Measurements from ENCODE around the gene PDGFRB. TPM values are rescaled to one million over a fixed set of nuclear protein-coding genes. Genes with fewer than 3 reads are reported as not detected.

PDGFRB gene
- total and polyA plus RNA-seq, 2 of the 4 experiments (the other 2 are of a cell fraction), result 108 to 124 TPM

- no peak within 1 kb of the TSS for H2BK5ac ChIP-seq (ENCODE audit: low read depth, low read length, poor library complexity, severe bottlenecking)
- DNase-seq, result no peak
- H3K4ac ChIP-seq (ENCODE audit: low read depth, low read length), result no peak within 1 kb of the TSS
- H2AK5ac ChIP-seq (ENCODE audit: low read depth, low read length), result no peak within 1 kb of the TSS
- H3K9me3 ChIP-seq (ENCODE audit: control insufficient read depth, insufficient read depth, low read length), result no peaks in the 10 kb centered on the region
- no peaks in the 10 kb centered on the region for H4K20me1 ChIP-seq (ENCODE audit: insufficient read depth, low read length)
- H3K23ac ChIP-seq (ENCODE audit: low read depth, low read length), result 0 out of 2 replicates have a peak within 1 kb of the TSS, but pooled peaks have one; percentile 25
- BruUV-seq (replicated peaks), result no TSS peak
- intact Hi-C loops (cut with micrococcal nuclease), result no loop called here
- 3% methylated on average over 40 of the region's 58 CpGs; no CpG with 5 or more reads in 1 of the 2 experiments for WGBS, 2 experiments (ENCODE audit: extremely low coverage in 2 of 2, insufficient read length in 1 of 2)
- peaks cover 4% of the 10 kb centered on the region; the same call in 1 of the 2 replicates for H3K9me1 ChIP-seq (ENCODE audit: insufficient read depth, low read length)
- in situ Hi-C loops (cut with MboI; ENCODE audit: low sequenced_read_pairs), result no loop called here
- H2AK9ac ChIP-seq (replicated peaks; ENCODE audit: low read depth, low read length, poor library complexity), result no peak within 1 kb of the TSS
- H2BK120ac ChIP-seq (ENCODE audit: low read depth, low read length), result no peak within 1 kb of the TSS
- H2AFZ ChIP-seq (replicated peaks; ENCODE audit: low read length, poor library complexity), result no peak within 1 kb of the TSS
- dilution Hi-C loops (cut with HindIII; ENCODE audit: low sequenced_read_pairs, unreplicated experiment), result no loop called here
- no peaks in the 10 kb centered on the region for H3K36me3 ChIP-seq (ENCODE audit: control insufficient read depth, insufficient read depth, low read length)
- no peak within 1 kb of the TSS for H3K9ac ChIP-seq (ENCODE audit: low read depth, low read length)
- H3K56ac ChIP-seq (ENCODE audit: extremely low read depth, insufficient read depth, low read length), result no peak within 1 kb of the TSS
- ATAC-seq (ENCODE audit: low read depth), result peak; percentile 35; the same call in 1 of the 2 replicates
- no peak within 1 kb of the TSS for H3K4me3 ChIP-seq (ENCODE audit: insufficient read depth, low read depth, low read length)
- peaks cover 90% of the 10 kb centered on the region for H3K27me3 ChIP-seq (ENCODE audit: control insufficient read depth, insufficient read depth, low read length)
- H3K27ac ChIP-seq (ENCODE audit: insufficient read depth, low read length), result no peak within 1 kb of the TSS
- H4K91ac ChIP-seq (ENCODE audit: insufficient read depth, low read depth, low read length), result no peak within 1 kb of the TSS
- H3K79me1 ChIP-seq (ENCODE audit: low read depth in 1 of 2, low read length in 2 of 2), result no peaks in the 10 kb centered on the region
- no peak within 1 kb of the TSS for H3K18ac ChIP-seq (ENCODE audit: low read depth, low read length)
- CTCF ChIA-PET, result no interaction called here
- H3K4me2 ChIP-seq (ENCODE audit: low read depth, low read length), result no peak within 1 kb of the TSS; the same call in 1 of the 2 replicates
- H3K14ac ChIP-seq (replicated peaks; ENCODE audit: low read depth, low read length), result no peak within 1 kb of the TSS
- H2BK15ac ChIP-seq (ENCODE audit: low read depth, low read length), result no peak within 1 kb of the TSS
- POLR2A ChIA-PET (ENCODE audit: unreplicated experiment), result no interaction called here
- no peak within 1 kb of the TSS for H2BK20ac ChIP-seq (ENCODE audit: low read depth, low read length)
- H3K4me1 ChIP-seq (ENCODE audit: control insufficient read depth, insufficient read depth, low read length), result peaks cover 2% of the 10 kb centered on the region; the same call in 1 of the 2 replicates
- H4K5ac ChIP-seq (ENCODE audit: low read depth, low read length), result no peak within 1 kb of the TSS
- H4K8ac ChIP-seq (ENCODE audit: low read depth in 2 of 2, low read length in 2 of 2), result no peak within 1 kb of the TSS
- TF ChIP-seq POLR2A (IDR thresholded peaks at IDR 0.05; ENCODE audit: low read depth, low read length) (no peak), CEBPB (IDR thresholded peaks at IDR 0.05; ENCODE audit: low read depth, low read length) (no peak), RFX5 (IDR thresholded peaks at IDR 0.05; ENCODE audit: low read depth, low read length) (no peak), MAZ (IDR thresholded peaks at IDR 0.05; ENCODE audit: borderline replicate concordance, low read depth, low read length) (no peak), RAD21 (IDR thresholded peaks at IDR 0.05; ENCODE audit: low read length) (no peak), ELK1 (IDR thresholded peaks at IDR 0.05; ENCODE audit: borderline replicate concordance, low read depth, low read length) (no peak), NFE2L2 (IDR thresholded peaks at IDR 0.05; ENCODE audit: low read depth, low read length) (no peak), CHD1 (IDR thresholded peaks at IDR 0.05; ENCODE audit: low read depth, low read length) (no peak), FOS (IDR thresholded peaks at IDR 0.05; ENCODE audit: low read depth, low read length) (no peak), BHLHE40 (IDR thresholded peaks at IDR 0.05; ENCODE audit: low read depth, low read length) (no peak), RCOR1 (IDR thresholded peaks at IDR 0.05; ENCODE audit: insufficient replicate concordance, low read length) (no peak), SMC3 (IDR thresholded peaks at IDR 0.05; ENCODE audit: low read depth, low read length) (no peak), MXI1 (IDR thresholded peaks at IDR 0.05; ENCODE audit: borderline replicate concordance, low read depth, low read length) (no peak), MAFK (IDR thresholded peaks at IDR 0.05; ENCODE audit: low read depth, low read length) (no peak)
- TF ChIP-seq, protein P1, sequence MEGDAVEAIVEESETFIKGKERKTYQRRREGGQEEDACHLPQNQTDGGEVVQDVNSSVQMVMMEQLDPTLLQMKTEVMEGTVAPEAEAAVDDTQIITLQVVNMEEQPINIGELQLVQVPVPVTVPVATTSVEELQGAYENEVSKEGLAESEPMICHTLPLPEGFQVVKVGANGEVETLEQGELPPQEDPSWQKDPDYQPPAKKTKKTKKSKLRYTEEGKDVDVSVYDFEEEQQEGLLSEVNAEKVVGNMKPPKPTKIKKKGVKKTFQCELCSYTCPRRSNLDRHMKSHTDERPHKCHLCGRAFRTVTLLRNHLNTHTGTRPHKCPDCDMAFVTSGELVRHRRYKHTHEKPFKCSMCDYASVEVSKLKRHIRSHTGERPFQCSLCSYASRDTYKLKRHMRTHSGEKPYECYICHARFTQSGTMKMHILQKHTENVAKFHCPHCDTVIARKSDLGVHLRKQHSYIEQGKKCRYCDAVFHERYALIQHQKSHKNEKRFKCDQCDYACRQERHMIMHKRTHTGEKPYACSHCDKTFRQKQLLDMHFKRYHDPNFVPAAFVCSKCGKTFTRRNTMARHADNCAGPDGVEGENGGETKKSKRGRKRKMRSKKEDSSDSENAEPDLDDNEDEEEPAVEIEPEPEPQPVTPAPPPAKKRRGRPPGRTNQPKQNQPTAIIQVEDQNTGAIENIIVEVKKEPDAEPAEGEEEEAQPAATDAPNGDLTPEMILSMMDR (conservative IDR thresholded peaks at IDR 0.05; ENCODE audit: low read depth, low read length), result no peak
These were observed 34.3 kb upstream of the PDGFRB start, which contains the start of gene SLC6A7 for GRCh38 chr5:150189728-150190502. TSS of gene SLC6A7 (plus strand) at chr5:150190062. CDS start at chr5:150190328, 266 bp downstream.
